ENCODE data around the gene PDE3A.

PDE3A gene

DNA sequence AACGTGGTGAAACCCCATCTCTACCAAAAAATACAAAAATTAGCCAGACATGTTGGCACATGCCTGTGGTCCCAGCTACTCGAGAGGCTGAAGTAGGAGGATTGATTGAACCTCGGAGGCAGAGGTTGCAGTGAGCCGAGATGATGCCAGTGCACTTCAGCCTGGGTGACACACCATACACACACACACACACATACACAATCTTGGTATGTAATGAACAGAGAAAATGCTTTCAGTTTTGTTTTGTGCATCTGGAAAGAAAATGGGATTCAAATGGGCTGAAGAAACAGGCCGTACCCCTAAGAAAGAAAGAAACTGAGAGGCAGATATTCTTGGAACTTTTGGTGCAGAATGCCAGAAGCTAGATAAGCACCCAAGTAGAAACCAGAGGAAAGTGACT is 107.2 kb downstream of the PDE3A start:
- in situ Hi-C loops (cut with HindIII; ENCODE audit: low pct_ligation_motif_present, low pct_unique_long_range_greater_than_20kb, low sequenced_read_pairs), result no loop called here
- DNase-seq, result no peak

DNA sequence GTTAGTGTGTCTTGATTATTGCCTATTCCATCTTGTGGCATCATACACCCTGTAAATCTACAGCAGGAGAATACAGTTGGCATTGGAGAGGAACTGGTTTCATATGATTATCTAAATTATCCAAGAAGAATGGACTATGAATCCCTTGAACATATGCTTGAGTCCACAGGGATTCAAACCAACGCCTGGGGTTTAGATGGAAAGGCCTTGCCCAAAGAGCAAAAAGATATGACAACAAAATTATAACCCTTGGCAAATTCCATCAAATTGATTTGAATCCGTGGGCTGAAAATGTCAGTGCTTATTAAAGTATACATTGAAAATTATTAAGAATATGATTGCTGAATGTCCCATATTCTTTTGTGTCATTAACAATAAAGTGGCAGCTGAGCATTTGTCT is 108.2 kb downstream of the PDE3A start:
- DNase-seq, result no peak
- in situ Hi-C loops (cut with HindIII; ENCODE audit: low pct_ligation_motif_present, low pct_unique_long_range_greater_than_20kb, low sequenced_read_pairs), result no loop called here

DNA sequence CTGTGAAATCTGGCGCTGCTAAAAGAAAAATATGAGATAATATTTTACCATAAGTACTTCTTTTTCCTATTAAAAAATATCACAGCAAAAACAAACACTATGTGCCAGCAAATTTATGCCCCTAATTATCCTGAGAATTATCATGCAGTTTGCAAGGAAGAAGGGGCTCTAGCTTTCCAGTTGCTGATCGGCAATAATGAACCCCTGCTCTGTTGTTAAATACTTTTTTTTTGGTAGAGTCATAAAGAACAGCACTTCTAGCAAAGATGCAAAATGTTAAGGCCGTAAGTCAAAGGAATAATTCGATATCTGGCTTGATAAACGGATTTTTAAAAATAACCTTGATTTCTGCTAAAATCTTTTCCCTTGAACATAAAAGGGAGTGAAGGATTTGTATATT is 108.9 kb downstream of the PDE3A start:
- in situ Hi-C loops (cut with HindIII; ENCODE audit: low pct_ligation_motif_present, low pct_unique_long_range_greater_than_20kb, low sequenced_read_pairs), result no loop called here
- no peak for DNase-seq

DNA sequence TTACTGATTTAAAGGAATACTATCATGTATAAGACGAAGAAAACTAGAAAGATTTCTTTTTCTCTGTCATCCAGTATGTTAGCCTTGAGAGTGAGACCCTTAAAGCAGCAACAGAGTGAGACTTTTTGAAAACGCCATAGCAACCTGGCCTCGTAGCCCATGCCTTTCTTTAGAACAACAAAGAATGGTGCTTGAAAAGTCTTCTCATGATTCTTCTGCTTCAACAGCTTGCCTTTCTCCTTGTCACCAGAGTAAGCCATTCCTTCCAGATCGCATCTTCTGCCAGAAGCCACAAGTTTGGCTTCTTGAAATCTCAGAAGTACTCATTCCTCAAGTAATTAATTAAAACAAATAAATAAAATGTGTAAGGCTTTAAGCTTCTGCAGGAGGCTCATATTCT is 109.3 kb downstream of the PDE3A start:
- no peak for DNase-seq
- in situ Hi-C loops (cut with HindIII; ENCODE audit: low pct_ligation_motif_present, low pct_unique_long_range_greater_than_20kb, low sequenced_read_pairs), result no loop called here

DNA sequence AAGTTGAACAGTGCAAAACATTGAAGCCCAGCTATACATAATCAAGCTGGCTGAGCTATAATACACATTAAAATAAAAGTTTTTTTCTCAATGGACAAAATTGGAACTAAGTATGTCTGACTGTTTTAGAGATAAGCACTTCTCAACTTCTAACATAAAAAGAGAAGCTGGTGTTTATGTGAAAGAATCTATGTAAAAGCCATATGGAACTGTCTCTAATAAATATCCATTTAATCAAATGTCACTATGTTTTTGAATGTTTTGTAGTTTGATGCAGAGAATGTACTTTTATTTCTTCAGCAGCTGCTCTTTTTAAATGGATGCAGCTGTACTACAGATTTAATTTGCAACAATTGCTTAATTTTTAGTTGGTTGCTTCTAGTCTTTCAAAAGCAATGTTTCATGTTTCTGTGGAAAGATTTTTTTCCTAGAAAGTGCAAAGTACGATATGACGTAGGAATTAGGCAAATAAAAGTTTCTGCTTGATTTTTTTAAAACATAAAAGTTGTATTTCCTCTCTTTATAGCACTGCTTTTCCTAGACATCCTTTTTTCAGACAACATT is 114.2 kb downstream of the PDE3A start:
- no peak for DNase-seq
- in situ Hi-C loops (cut with HindIII; ENCODE audit: low pct_ligation_motif_present, low pct_unique_long_range_greater_than_20kb, low sequenced_read_pairs), result no loop called here

DNA sequence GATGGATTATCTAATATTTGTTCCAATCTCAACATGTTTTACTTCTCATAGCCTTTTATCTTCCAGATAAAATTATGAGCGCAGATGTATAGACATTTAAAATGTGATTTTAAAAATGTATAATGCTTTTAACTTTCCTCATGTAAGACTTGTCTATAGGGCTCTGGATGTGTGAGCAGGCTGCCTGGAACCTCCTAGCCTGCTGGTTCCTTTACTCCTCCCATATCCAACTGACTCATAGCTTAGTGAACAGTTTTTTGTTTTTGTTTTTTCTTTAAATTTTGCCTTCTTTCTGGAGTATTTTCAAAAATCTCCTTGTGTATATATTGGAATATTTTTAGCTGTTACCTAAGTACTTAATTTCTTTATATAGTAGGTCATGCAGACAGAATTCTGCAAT is 115.4 kb downstream of the PDE3A start:
- in situ Hi-C loops (cut with HindIII; ENCODE audit: low pct_ligation_motif_present, low pct_unique_long_range_greater_than_20kb, low sequenced_read_pairs), result no loop called here
- no peak for DNase-seq

DNA sequence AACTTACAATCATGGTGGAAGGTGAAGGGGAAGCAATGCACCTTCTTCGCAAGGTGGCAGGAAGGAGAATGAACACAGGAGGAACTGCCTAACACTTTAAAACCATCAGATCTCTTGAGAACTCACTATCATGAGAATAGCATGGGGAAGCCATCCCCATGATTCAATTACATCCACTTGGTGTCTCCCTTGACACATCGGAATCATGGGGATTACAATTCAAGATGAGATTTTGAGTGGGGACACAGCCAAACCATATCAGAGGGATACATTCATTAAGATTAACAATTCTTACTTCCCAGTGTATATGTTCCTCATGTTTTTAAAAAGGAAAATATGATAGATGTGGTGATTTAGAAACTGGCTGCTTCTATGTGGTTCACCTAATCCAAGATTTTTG is 117.9 kb downstream of the PDE3A start:
- in situ Hi-C loops (cut with HindIII; ENCODE audit: low pct_ligation_motif_present, low pct_unique_long_range_greater_than_20kb, low sequenced_read_pairs), result no loop called here
- DNase-seq, result no peak

DNA sequence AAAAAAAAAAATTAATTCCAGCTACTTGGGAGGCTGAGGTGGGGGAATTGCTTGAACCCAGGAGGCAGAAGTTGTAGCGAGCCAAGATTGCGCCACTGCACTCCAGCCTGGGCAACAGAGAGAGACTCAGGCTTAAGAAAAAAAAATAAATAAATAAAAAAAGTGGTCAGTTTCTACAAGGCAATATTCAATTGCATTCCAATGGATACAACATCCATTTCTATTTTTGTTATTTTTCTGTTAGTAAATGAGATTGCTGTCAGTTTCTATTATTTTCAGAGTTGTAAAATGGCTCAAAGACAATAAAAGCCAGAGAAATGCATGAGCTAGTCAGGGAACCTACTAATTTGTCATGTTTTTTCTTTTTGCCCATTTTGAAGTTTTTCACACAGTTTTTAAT is 119.2 kb downstream of the PDE3A start:
- no peak for DNase-seq
- in situ Hi-C loops (cut with HindIII; ENCODE audit: low pct_ligation_motif_present, low pct_unique_long_range_greater_than_20kb, low sequenced_read_pairs), result no loop called here

DNA sequence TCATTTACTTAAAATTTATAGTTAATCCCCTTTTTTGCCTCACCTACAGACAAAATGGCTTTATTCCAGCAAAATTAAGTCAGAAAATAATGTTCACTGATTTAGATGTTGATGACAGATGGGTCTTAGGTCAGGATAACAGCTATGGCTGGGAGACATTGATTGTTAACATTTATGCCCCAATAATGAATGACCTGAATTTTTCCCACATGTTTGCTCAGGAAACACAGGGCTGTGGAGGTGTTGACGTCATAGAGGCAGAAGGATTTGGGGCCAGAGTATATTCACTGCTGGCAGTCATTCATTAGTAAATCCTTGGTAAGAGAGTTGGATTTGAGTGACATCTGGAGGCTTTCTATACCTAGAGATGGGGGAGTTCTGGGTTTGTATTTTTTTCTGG is 121.3 kb downstream of the PDE3A start:
- DNase-seq, result no peak
- in situ Hi-C loops (cut with HindIII; ENCODE audit: low pct_ligation_motif_present, low pct_unique_long_range_greater_than_20kb, low sequenced_read_pairs), result no loop called here

DNA sequence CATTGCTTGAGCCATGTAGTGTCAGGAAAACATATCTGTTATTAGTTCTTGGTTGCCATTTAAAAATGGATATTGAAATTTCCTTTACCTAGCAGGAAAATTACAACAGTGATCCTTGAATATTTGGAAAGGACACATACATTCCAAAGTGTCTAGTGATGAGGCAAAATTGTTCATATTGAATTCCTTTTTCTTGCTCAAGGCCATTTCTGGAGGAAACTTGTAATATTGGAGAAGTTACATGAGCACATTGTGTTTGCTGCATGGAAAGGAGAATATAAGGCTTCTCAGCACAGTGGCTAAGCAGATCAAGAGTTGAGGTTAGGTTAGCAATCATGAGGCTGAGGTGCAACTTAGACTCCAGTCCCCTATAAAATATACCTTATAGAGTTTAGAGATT is 121.9 kb downstream of the PDE3A start:
- in situ Hi-C loops (cut with HindIII; ENCODE audit: low pct_ligation_motif_present, low pct_unique_long_range_greater_than_20kb, low sequenced_read_pairs), result no loop called here
- no peak for DNase-seq

DNA sequence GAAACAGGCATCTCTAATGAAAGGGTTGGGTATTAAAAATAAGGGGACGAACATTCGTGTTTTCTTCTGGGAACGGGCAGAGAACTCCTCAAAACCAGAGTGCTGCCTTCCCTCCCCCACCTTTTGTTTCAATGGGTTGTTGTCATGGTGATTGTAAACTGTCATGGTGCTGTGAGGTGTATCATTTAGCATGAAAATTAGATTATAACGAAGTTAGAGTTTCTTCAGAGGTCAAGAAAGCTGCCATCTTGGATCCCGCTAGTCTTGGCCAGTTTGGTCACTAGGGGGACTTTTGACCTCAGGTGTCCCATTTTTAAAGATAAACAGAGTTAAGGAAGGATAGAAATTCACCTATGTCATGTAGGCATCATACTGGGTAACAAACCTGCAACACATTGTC is 123.0 kb downstream of the PDE3A start:
- in situ Hi-C loops (cut with HindIII; ENCODE audit: low pct_ligation_motif_present, low pct_unique_long_range_greater_than_20kb, low sequenced_read_pairs), result no loop called here

DNA sequence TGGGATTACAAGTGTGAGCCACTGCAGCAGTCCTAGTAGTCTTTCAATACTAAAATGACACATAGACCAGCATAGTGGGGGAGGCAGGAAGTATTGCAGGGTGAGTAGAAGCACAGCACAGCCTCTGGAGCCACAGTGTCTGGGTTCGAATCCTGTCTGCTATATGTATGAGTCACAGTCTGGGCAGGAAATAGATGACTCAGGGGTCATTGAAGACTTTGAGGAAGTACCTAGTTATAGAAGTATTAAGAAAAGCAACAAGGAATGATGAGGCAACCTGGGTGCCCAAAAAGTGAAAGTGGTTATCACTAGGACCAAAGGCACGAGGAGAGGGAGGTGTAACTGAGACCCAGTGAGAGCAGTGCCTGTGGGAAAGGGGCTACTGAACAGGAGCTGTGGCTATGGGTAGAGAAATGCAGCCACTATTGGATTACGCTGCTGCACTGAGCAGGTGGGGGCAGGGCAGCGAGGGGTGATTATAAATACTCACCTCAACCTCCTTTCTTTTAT is 124.0 kb downstream of the PDE3A start:
- in situ Hi-C loops (cut with HindIII; ENCODE audit: low pct_ligation_motif_present, low pct_unique_long_range_greater_than_20kb, low sequenced_read_pairs), result no loop called here
- peak; percentile 14 for DNase-seq

More for the DNA sequence above, 123.0 kb downstream of the PDE3A start:
- DNase-seq, result no peak

DNA sequence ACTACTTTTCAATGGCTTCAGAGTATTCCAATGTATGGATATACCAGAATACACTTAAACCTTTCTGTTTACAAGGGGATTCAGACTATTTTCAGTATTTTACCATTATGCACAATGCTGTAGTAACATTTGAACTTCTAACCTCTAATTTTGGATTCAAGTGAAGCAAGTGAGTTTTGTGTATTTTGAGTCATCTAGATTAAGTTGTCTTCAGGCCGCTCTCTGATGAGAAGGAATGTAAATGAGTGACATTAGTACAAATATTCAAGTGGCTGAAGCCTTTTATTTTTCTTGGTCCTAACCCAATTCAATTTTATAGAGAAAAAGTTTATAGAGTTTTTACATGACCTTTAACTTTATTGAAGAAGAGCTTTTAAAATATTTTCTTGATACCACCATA is 125.6 kb downstream of the PDE3A start:
- in situ Hi-C loops (cut with HindIII; ENCODE audit: low pct_ligation_motif_present, low pct_unique_long_range_greater_than_20kb, low sequenced_read_pairs), result no loop called here
- DNase-seq, result no peak

DNA sequence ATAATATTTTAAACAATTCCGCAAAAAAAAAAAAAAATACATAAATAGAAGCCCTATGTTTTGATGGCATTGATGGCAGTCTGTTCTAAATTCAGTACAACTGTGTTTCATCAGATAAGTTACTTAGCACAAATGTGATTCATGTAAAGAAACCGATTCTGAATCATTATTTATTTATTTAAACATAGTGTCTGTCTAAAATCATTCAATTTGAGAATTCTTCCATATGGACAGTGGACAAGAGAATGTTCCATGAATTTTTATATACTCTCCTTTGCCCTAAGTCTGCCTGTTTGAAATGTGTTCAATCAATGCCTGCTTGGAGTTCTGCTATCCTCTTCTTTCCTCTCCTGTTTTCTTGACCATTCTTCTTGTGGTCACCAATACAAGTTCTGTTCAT is 126.5 kb downstream of the PDE3A start:
- DNase-seq, result no peak
- in situ Hi-C loops (cut with HindIII; ENCODE audit: low pct_ligation_motif_present, low pct_unique_long_range_greater_than_20kb, low sequenced_read_pairs), result no loop called here

DNA sequence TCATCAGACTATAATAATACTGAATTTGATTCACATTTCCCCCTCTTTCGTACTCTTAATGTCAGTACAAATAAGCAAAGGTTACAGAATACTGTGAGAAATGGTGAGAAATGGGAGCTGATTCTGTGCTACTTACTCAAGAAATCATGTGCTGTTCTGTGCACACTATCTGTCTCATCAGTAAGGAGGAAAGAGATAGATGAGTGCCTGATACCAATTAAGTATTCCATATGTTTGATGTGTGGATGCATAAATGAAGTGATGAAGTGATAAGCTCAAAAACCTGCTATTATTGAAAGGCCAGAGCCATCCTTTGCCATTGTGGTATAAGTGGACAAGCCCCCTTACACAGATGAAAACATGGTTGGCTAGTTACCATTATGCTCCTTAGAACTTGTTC is 127.7 kb downstream of the PDE3A start:
- in situ Hi-C loops (cut with HindIII; ENCODE audit: low pct_ligation_motif_present, low pct_unique_long_range_greater_than_20kb, low sequenced_read_pairs), result no loop called here

DNA sequence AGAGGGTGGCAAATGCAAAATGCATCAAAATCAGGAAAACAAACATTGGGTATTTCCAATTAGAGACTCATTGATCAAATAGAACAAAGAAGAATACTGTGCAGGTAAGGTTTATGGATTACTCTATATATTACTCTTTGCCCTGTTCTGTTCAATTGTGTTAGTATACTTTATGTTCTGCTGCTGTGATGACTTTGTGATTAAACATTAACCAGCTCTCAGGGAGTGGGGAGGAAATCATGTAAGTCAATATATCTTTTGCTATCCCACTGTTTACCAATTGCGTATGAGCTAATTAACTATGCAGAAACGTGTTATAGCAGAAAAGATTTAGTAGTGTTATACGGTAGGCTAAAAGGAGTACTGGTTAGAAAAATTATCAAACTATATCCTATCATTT is 129.4 kb downstream of the PDE3A start:
- no peak for DNase-seq
- in situ Hi-C loops (cut with HindIII; ENCODE audit: low pct_ligation_motif_present, low pct_unique_long_range_greater_than_20kb, low sequenced_read_pairs), result no loop called here

More for the DNA sequence above, 127.7 kb downstream of the PDE3A start:
- no peak for DNase-seq

DNA sequence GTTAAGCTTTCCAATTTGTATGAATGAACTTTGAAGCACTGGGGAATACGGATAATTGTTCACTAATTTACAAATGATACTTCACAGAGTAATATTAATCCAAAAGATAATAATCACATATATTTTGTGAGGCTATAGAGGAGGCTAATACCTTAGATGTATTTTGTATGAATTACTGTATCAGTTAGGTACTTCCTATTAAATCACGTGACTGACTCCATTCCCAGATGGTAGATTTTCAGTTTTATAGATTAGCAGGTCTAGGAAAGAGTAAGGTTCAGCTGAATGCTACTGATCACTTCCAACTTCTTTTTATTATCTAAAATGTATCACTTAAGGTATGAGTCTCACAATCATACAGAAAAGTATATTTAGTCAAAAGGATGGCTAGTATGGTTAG is 133.6 kb downstream of the PDE3A start:
- in situ Hi-C loops (cut with HindIII; ENCODE audit: low pct_ligation_motif_present, low pct_unique_long_range_greater_than_20kb, low sequenced_read_pairs), result no loop called here
- no peak for DNase-seq

DNA sequence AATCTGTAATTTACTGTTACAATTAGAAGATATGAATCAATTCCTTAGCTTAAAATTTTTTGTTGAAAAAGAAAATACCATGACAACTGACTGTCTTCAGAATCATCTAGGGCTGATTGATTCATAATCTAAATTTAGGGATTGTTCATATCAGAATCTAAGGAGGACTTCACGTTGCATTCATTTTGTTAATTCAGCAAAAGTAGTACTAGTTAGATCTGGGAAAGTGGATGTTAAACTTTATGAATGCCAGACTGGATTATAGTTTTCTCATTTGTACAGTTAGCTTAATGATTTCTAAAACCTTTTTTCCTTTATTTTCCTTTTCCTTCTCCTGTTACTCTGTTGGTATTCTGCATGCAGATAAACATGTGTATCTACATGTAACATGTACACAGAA is 135.5 kb downstream of the PDE3A start:
- in situ Hi-C loops (cut with HindIII; ENCODE audit: low pct_ligation_motif_present, low pct_unique_long_range_greater_than_20kb, low sequenced_read_pairs), result no loop called here
- DNase-seq, result no peak

DNA sequence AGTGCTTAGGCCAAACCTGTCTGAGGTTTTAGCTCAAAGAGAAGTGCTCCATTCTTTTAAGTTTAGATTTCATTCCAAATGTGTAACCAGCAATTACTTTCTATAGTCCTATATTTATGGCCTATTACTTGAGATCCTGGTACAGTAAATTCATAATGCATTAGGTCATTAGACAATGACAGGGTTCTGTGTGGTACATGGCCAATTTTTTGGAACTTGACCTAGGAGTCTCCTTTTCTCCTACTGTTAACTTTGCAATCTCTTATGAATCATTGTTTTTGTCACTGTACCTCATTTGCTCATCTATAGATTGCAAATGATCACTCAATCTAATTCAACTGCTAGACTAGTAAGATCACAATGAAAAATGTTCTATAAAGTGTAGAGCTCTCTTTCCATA is 136.7 kb downstream of the PDE3A start:
- in situ Hi-C loops (cut with HindIII; ENCODE audit: low pct_ligation_motif_present, low pct_unique_long_range_greater_than_20kb, low sequenced_read_pairs), result no loop called here
- DNase-seq, result no peak

DNA sequence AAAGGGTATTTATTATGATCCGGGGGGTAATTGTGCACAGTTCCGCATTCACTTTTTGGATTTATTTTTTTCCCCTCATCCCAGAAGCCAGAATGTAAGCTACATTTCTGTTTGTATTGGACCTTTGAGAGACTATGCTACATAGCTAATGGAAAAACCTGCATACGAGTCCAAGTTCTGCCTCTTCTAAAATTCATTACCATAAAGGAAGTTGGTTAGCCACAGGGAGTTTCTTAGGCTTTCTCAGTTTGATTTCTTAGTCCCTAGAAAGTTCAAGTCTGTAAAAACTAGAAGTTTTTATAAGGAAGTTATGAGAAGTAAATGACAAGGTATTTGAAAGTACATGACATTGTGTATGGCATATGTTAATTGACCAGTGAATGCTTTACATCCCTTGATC is 138.7 kb downstream of the PDE3A start:
- no peak for DNase-seq

DNA sequence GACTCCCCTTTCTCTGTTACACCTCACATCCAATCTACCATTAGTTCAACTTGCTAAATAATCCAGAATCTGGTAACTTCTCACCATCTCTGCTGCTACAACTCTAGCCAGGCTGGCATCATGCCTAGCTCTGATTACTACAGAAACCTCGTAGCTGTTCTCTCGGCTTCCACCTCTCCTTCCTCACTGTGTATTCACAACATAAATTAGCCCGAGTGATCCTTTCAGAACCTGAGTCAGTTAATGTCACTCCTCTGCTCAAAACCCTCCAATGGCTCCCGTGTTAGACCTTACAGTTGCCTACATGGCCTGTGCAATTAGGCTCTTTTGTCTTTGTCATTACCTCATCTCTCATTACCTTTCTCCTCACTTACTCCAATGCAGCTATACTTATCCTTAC is 139.4 kb downstream of the PDE3A start:
- in situ Hi-C loops (cut with HindIII; ENCODE audit: low pct_ligation_motif_present, low pct_unique_long_range_greater_than_20kb, low sequenced_read_pairs), result no loop called here
- DNase-seq, result no peak

More for the DNA sequence above, 138.7 kb downstream of the PDE3A start:
- in situ Hi-C loops (cut with HindIII; ENCODE audit: low pct_ligation_motif_present, low pct_unique_long_range_greater_than_20kb, low sequenced_read_pairs), result no loop called here
